ENCODE measurements around the gene TNFAIP8L1.
A peak's percentile ranks its signal among the peaks of the same experiment; 100 is the strongest.

TNFAIP8L1 gene

DNA sequence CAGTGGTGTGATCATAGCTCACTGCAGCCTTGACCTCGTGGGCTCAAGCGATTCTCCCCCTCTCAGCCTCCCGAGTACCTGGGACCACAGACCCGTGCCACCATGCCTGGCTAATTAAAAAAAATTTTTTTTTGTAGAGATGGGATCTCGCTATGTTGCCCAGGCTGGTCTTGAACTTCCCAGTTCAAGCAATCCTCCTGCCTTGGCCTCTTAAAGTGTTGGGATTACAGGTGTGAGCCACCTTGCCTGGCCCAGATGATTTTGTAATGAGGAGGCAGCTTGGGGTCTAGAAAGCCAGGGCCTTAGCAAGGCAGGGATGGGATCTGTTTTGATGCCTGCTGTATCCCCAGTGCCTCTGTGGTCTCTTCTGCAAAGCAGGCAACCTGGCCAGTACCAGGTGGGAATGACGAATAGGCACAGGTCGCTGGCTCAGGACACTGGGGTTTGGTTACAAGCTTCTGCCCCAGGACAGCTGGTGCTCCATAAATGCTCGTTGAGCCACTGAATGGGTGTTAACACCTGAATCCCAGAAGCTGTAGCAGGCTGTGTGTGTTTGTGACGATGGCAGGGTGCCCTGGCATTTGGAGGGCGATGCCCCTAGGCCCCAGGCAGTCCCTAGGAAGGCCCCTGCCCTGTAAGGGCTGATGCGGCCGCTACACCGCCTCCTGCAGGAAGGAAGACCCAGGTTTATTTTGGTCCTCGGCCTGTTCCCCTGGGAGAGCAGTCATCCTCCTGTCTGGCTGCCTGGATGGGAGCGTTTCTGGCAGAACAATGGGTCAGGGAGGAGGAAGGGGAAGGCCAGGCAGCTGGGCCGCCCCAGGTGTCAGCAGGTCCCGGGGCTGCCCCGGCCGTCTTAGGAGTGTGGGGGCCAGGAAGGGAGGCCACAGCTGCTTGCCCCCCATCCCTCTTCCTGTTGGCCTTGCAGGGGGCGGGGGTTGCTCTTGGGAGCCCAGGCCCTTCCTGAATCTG lies 8.6 kb downstream of the TNFAIP8L1 start:
- no peak for DNase-seq

DNA sequence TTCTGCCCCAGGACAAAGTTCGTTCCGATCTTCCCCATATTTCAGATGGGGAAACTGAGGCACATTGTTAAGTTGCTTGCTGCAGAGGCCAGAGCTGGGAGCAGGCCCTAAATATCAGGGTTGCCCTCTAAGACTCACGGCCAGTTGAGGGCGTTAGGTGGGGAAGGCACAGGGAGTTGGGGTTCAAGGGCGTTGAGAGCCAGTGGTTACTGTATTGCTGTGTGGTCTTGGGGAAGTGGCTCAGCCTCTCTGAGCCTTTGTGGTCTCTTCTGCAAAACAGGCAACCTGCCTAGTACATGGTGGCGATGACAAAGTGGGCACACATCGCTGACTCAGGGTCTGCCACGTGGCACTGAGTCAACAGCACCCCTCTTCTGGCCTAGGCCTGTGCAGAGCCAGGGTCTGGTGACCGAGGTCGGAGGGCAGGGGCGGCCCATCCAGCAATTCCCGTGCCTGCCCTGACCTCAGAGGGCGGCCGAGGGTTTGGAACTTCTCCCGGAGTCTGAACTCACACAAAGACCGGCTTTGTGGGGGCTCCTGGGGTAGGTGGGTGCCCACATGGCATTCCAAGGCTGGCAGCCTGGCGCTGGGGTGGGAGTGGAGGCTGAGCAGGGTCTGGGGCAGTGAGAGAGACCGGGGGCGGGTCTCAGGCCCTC lies 10.2 kb downstream of the TNFAIP8L1 start:
- peak in 1 of 56 donors; percentile 8 for DNase-seq

DNA sequence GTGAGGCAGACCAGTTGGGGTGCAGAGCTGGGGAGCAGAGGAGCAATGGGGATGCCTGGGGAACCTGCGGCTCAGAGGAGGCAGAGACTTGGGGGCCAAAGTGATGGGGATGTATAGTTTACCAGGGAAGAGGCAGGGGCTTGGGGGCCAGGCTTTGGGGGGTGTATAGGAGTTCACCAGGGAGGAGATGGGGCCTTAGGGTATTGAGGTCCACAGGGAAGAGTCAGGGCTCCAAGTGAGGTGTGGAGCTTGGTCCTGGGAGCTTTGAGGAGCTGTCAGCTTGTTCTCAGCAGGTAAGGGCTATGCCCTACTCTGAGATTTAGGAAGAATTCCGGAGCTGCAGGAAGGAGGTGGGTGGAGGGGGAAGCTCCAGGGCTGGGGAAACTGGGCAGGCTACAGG lies 10.8 kb downstream of the TNFAIP8L1 start:
- DNase-seq, result no peak

DNA sequence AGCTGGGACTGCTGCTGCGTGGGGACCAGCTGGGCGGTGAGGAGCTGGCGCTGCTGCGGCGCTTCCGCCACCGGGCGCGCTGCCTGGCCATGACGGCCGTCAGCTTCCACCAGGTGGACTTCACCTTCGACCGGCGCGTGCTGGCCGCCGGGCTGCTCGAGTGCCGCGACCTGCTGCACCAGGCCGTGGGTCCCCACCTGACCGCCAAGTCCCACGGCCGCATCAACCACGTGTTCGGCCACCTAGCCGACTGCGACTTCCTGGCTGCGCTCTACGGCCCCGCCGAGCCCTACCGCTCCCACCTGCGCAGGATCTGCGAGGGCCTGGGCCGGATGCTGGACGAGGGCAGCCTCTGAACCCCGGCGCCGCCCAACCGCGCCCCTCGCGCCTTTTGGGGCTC lies 12.8 kb downstream of the TNFAIP8L1 start:
- DNase-seq, result no peak

DNA sequence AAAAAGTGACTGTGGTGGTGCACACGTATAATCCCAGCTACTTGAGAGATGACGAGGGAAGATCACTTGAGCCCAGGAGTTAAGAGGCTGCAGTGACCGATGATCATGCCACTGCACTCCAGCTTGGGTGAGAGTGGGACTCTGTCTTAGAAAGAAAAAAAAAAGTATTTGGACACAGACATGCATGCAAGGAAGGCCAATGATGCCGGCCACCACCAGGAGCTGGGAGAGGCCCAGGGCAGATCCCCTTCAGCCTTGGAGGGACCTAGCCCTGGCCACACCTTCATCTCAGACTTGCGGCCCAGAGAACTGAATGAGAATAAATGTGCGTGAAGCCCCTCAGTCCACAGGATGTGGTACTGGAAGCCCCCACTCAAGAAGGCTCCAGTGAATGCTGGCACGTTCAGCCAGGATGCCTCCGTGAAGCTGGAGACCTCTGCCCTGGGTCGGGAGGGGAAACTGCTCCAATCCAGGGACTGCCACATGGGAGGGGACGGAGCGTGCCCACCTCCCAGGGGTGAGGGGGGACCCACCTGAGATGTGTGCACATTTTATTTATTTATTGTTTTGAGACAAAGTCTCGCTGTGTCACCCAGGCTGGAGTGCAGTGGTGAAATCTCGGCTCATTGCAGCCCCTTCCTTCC lies 14.6 kb downstream of the TNFAIP8L1 start:
- no peak for DNase-seq

DNA sequence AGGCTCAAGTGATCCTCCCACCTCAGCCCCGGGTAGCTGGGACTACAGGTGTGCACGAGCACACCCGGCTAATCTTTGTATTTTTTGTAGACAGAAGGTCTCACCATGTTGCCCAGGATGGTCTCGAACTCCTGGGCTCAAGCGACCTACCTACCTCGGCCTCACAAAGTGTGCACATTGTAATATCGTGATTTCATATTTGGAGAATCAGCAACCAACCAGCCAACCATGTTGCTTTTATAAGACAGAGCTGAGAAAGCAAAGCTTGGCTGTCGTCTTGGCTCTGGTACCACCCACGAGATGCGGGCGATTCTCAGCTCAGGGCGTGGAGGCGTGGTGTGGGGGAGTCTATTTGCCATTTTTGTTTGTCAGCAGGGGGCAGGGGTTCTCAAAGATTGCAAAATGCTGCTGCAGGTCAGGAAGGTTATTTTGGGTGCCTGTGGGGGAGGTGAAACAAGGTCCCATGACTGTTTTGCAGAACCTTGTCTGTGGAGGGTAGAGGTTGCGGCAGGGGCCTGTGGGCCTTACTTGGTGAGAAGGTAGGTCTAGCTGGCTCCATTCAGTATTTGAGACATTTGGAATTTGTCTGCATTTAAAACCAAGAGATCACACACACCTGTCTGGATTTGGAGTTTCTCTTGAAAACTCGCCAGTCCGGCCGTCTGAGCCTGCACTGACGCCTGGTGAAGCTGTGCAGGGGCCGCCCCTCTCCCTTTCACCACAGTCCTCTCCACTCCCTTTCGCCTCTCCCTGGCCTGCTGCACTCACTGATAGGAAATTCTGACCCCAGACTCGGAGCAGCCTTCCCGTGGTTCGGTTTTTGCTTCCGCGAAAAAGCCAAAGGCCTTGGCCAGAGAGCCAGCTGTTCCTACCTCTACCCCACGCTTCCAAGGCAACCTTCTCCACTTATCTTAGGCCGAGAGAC lies 15.4 kb downstream of the TNFAIP8L1 start:
- DNase-seq, result peak in 9 of 56 donors; percentile 2 to 34 (median 26)

DNA sequence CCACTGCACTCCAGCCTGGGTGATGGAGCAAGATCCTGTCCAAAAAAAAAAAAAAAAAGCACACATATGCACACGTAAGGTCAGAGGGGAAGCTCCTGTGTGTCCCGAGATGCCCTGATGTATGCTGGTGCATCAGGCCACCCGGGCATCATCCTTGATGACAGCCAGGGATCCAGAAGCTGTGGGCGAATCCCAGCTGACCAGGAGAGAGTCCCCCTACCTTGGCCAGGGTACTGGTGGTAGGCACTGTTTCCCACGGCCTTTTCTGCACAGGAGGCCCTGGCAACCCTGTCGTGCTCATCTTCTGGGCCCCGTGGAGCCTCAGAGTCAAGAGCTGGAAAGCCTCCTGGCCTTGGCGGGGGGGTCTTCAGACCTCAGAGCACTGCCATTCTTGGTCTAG lies 16.8 kb downstream of the TNFAIP8L1 start:
- DNase-seq, result no peak

DNA sequence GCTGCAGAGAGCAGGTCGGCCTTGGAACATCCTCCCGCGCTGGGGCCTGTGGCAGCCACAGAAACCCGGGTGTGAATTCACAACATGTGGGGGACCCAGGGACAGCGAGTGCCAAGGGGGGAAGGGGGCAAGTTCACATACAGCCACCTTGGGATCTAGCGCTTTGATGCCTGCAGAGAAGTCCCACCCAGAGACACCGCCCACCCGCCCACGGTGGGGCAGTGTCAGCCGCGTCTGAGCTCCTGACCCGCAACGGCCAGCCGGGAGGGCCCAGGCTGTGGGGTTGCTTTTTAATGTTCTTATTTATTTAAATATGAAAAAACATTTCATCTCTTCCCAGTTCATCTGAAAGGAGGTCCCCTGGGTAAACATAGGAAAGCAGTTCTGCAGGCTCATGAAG lies 17.9 kb downstream of the TNFAIP8L1 start:
- no peak for DNase-seq

DNA sequence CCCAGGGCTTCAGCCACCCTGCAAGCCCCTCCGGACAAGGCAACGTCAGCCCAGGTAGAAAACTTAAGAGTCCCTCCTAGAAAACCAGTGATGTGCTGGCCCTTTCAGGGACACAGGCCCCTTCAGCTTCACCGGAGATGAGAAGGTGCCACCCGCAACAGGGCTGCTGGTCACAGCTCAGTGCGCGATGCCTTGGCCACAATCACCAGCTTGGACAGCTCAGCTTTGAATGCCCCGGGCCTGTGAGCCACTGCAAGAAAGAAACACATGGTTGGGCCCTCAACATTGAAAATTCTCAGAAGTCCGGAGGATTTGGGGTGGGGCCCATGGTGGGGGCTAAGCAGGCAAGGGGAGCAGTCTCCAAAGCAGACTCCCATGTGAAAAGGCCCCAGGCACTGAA lies 18.5 kb downstream of the TNFAIP8L1 start:
- no peak for DNase-seq

DNA sequence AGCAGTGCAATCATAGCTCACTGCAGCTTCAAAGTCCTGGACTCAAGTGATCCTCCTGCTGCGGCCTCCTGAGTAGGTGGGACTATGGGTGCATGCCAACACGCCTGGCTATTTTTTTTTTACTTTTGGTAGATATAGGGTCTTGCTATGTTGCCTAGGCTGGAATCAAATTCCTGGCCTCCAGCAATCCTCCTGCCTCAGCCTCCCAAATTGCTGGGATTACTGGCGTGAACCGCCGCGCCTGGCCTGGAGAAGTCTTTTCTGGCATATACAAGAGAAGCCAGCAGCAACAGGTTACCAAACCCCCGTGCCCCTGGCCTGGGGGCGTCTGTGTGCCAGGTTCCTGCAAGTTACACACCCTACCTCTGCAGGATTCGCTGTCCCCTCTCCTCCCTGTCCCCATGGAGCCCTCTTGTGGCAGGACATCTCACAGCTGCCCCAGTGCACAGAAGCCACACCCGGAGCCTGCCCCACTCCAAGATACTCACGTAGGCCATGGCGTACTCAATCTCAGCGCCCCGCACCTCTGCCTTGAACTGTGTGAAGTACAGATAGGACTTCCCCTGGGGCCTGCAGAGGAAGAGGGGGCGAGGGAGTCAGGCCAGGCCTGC lies 21.0 kb downstream of the TNFAIP8L1 start:
- no peak for DNase-seq

DNA sequence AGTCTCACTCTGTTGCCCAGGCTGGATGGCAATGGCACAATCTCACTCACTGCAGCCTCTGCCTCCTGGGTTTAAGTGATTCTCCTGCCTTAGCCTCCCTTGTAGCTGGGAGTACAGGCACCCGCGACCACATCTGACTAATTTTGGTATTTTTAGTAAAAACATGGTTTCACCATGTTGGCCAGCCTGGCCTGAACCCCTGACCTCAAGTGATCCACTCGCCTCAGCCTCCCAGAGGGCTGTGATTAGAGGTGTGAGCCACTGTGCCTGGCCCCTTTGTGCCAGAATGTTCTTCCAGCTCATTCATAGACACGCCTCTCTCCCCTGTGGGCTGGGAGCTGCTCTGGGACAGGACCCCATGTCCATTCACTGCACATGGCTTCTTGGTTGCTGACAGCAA lies 21.7 kb downstream of the TNFAIP8L1 start:
- DNase-seq, result no peak

DNA sequence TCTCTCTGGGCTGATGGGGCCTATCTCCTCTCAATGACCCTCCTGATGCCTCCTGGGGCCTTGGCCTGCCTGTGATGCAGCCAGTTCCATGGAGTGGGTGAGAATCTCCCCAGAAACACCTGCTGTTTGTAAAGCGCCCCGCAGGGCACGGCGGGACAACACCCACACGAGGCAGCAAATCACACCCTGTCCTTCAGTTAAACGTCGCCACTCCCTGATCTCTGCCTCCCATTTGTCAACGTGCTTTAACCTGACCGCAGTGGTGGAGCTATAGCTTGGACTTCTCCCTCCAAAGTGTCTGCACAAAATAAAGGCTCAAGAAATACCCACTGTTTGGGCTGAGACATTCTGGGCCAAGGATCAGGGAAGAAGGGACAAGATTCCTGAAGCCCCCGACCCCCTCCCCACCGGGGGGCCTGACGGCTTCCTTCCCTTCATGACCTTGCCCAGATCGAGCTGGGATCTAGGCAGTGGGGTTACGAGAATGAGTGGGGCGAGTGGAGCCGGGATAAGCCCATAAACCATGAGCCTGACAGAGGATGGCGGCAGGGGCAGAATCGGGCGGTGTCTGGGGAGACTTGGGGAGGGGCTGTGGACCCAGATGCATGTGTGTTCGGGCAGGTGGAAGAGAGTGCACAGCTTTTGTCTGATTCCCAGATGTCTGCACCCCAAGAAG lies 22.8 kb downstream of the TNFAIP8L1 start:
- DNase-seq, result no peak

DNA sequence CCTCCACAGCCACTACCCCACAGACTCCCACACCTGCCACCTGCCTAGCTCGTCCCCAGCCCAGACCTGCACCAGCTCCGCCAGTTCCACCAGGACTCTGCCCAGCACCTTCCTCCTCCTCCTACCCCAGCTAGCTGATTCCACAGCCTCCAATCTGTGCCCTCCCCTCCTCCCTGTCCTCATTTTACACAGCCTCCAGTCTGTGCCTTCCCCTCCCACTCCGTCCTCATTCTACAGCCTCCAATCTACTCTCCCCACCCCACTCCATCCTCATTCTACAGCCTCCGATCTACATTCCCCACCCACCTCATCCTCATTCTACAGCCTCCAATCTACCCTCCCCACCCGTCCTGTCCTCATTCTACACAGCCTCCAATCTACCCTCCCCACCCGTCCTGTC lies 23.5 kb downstream of the TNFAIP8L1 start:
- DNase-seq, result no peak

DNA sequence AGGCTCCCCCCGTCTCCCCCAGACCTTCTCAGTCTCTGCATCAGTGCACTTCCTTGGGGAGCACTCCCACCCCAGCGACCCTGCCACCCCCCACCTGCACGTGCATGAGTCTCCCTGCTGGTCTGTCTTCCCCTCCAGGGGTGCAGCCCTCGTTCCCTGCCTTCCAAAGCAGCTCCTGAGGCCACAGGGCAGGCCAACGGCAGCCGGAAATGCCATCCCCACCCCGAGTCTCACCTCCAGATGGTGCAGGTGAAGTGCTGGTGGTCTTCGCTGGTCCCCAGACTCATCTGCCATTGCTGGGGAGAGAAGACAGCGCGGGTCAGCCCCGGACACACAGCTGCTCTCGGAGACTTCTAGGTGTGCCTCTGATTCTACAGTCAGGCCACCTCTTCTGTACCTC lies 25.3 kb downstream of the TNFAIP8L1 start:
- no peak for DNase-seq

DNA sequence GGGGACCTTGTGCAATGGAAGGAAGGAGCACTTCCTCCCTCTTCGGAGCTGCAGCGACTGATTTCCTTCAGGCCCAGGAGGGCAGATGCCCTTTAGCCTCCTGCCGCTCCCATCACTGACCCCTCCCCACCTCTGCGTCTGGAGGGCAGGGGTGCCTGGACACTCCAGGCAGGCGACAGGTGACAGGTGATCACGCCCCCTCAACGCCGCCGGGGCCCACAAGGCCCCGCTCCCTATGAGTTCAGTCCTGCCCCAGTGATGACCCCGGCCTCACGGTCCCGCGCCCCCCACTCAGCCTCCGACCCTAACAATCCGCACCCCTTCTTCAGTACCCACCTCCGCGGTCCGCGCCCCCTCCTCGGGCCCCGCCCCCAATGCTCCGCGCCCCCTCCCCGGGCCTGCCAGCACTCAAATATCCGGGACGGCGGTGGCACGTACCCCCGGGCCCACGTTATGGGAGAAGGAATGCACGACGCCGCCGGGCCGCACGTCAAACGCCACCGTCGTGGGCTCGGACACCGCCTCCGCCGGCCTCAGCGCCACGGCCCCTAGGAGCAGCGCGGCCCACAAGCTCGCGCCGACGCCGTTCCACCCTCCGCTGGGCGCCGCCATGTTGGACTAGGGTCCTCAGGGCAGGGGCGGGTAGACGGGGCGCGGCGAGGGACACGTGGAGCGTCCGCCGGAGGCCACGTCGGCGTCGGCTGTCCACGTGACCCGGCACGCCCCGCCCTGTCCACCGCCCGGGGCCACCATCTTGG lies 30.6 kb downstream of the TNFAIP8L1 start, which contains the start of gene MYDGF:
TSS of gene MYDGF (minus strand) at position 620 of the 758 bp plus-strand sequence. CDS start at position 612, 8 bp downstream.
- peak; percentile 26 to 92 (median 78) for DNase-seq

DNA sequence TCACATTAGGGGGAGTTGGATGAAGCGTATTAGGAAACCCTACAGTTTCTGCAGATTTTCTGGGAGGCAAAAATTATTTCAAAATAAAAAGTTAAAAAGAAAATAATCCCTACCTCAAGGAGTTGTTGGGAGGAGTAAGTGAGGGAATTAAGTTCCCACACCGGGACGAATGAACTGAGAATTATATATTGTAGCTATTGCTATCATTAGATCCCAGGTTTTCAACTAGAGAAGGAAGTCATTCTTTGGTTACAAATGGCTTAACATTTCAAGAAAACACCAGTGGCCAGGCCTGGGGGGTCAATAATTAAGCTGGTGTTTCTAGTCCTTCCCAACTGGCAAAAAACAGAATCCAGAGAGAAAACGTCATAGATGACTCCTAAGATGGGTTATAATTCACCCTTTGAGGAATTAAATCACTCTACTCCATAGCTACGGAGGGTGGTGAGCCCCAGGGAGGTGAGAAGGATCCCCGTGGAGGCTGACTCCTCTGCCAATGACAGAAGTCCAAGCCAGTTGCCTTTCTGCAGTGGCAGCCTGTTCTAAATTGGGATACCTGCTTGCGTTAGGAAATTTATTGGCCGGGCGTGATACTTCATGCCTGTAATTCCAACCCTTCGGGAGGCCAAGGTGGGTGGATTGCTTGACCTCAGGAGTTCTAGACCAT lies 32.0 kb downstream of the TNFAIP8L1 start:
- DNase-seq, result no peak

DNA sequence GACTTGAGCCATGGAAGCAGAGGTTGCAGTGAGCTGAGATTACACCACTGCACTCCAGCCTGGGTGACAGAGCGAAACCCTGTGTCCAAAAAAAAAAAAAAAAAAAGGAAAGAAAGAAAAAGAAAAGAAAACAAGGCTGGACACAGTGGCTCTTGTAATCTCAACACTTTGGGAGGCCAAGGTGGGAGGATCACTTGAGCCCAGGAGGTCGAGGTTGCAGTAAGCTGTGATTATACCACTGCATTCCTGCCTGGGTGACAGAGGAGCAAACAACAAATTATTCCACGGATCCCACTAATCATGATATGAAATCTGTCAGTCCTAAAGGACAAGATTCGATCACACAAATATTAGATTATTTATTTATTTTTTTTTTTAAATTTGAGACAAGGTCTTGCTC lies 33.9 kb downstream of the TNFAIP8L1 start:
- DNase-seq, result no peak

DNA sequence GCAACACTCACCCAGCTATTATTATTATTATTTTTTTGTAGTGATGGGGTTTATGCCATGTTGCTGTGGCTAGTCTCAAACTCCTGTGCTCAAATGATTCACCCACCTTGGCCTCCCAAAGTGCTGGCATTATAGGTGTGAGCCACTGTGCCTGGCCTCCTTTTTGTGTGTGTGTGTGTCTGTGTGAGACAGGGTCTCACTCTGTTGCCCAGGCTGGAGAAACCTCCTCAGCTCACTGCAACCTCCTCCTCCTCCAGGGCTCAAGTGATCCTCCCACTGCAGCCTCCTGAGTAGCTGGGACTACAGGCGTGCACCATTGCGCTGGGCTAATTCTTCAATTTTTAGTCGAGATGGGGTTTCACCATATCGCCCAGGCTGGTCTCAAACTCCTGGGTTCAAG lies 34.4 kb downstream of the TNFAIP8L1 start:
- no peak for DNase-seq

DNA sequence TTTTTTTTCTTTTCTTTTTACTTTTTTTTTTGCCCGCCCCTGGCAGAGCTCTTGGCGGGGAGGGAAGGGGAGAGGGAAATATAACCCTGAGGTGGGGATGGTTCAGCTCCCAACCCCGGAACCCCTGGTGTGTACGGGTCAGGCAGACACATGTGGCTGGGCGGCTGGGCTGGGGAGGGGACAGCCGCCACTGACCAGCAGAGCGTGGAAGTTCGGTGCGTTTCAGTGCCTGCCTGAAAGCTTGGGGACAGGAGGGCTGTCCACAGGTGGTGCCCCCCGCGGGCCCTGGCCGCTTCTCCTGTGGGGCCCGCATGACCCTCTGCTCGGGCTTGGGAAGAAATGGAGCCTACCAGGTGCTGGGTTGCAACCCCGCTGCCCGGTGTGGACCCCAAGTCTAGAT lies 36.0 kb downstream of the TNFAIP8L1 start:
- DNase-seq, result no peak
